GM18508 (cell line): Measurements from ENCODE around the gene PHPT1.
A peak's percentile ranks its signal among the peaks of the same experiment; 100 is the strongest.
"Not testable (repeated sequence)": the region's sequence is repeated elsewhere in the genome, so short reads cannot be mapped to it uniquely, and the experiment has no call there.

Source experiments
- ATAC-seq: cut with Tn5 transposase; IDR thresholded peaks from one replicate; pipeline ENCODE4 v1.9.1; 2021; ENCODE audit warnings: moderate number of reproducible peaks; ENCODE audit not compliant: insufficient read depth, unreplicated experiment

The PHPT1 gene

GRCh38 chr9:136849038-136849959 lies at the start of gene PHPT1:
TSS of gene PHPT1 (plus strand) at chr9:136849409. CDS start at chr9:136849431, 22 bp downstream.
- peak; percentile 58 for ATAC-seq

DNA sequence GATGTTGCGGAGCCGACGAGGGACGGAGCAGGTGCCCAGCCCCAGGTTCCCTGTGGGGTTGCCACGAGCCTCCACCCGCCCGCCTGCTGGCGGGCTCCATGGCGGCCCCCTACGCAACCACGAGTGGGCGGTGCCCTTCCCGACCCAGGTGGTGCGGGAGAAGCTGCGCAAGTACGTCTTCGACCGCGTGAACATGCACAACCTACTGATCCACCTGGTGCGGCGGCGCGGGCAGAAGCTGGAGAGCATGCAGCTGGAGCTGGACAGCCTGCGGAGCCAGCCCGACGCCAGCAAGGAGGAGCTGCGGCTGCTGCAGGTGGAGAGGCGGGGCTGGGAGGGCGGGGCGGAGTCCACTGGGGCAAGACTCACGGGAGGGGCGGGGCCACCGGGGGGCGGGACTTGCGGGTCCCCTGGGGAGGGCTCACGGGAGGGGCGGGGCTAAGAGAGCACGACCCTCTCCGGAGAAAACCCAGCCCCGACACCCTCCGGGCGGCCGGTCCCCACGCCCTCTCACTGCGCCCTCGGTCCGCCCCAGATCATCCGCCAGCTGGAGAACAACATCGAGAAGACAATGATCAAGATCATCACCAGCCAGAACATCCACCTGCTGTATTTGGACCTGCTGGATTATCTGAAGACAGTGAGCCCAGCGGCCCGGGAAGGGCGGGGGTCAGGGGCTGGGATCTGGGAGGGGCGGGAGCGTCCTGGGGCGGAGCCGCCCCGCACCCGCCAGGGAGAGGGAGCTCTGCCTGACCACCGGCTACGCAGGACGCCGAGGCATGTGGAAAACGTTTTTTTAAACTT lies 49.2 kb upstream of the PHPT1 start:
- ATAC-seq: no peak

DNA sequence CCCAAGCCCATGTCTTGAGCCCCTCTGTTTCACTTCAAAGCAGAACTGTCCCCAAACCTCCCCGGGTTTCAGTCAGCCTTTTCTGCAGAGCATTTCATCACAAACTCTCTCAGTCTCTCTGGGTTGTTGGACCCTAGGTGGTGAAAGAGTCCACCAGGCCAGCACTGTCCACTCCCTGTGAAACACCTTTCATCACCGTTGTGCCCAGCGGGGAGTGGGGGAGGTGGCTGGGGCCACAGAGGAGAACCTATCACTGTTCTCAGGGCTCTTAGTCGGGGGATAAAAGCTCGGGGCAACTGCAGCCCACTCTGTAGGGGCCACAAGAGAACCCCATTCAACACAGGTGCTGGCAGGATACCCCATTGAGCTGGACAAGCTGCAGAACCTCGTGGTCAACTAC lies 46.9 kb upstream of the PHPT1 start:
- ATAC-seq: no peak

DNA sequence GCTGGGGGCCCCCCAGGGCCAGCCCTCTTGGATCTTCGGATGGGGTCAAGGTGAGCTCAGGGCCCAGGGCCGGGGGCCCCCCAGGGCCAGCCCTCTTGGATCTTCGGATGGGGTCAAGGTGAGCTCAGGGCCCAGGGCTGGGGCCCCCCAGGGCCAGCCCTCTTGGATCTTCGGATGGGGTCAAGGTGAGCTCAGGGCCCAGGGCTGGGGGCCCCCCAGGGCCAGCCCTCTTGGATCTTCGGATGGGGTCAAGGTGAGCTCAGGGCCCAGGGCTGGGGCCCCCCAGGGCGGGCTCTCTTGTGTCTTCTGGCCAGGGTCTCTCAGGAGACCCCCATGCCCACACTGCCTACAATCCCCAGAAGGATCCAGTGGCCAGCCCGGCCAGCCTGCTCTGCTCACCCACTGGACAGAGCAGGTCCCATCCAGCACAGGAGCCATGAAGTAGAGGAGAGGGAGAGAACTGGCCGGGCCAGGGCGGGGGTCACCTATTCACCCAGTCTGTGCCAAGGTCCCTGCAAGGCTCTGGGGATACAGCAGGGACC lies 46.1 kb upstream of the PHPT1 start:
- not testable (repeated sequence) for ATAC-seq

DNA sequence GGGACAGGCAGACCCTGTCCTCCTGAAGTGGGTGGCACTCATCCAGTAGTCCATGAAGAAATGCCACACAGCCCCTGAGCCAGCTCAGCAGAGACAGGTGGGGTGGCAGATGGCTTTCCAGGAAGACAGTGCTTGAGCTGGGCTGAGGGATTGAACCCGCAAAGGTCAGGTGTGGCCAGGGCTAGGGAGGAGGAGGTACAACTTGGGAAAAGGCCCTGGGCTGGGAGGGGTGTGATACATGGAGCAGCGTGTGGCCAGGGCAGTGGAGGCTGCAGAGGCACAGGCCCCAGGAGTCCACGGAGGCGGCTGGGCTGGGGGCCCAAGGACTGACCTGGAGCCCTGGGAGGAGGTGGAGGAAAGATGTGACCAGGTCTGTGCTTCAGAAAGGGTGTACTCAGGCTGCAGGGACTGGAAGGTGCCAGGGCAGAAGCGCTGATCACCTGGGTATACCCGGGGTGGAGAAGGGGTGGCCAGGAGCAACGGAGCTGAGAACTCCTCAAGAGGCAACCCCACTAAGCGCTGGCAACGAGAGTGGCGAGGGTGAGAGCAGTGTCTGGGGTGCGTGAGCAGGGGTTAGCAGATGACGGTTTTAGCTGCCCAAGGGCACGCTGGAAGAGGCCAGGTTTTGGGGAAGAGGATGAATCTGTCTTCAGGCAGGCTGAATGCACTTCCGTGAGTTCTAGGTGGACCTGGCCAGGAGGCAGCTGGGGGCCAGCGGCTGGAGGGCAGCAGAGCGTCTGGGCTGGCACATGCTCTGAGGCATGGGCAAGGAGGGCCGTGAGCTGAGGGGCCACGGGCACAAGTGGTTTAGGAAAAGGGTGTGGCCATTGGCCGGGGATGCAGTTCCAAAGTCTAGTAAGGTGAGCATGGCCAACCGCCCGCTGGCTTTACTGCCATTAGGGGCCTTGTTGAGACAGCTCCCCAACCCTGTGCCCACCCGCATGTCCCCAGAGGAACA lies 45.4 kb upstream of the PHPT1 start:
- no peak for ATAC-seq

GRCh38 chr9:136804509-136805206 lies 44.6 kb upstream of the PHPT1 start:
- no peak for ATAC-seq

- no peak for ATAC-seq
Measured at GRCh38 chr9:136805207-136805740, 43.9 kb upstream of the PHPT1 start.

DNA sequence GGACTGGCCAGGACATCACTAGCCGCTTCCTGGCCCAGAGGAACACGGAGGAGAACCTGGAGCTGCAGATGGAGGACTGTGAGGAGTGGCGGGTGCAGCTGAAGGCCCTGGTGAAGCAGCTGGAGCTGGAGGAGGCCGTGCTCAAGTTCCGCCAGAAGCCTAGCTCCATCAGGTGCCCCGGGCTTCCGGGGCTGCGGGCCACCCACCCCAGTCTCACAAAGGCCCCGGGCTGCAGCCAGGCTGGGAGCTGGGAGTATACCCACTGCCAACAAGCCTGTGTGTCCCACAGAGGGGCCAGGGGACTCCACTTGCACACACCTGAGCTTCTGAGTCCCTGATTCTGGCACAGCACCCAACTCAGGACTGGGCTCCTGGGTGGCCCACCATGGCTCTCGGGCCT lies 43.1 kb upstream of the PHPT1 start:
- ATAC-seq: no peak

DNA sequence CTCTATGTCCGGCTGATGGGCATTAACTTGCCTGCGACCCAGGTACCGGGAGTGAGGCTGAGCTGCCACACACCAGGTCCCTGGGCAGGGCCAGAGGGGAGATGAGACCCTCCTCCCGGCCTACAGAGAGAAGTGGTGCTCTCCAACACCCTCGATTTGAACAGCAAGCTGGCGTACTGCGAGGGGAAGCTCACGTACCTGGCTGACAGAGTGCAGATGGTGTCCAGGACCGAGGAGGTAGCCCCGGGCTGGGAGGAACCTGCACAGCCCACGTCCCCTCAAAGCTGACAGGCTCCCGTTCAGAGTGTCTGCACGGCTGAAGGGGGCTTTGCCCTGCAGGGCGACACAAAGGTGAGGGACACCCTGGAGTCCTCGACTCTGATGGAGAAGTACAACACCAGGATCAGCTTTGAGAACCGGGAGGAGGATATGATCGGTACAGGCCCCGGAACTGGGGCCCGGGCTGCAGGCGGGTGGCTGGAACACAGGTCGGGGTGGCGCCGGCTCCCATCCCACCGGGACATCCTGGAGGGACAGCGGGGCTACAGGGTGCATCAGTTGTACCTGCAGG lies 42.5 kb upstream of the PHPT1 start:
- ATAC-seq: no peak

- ATAC-seq: no peak
Measured at GRCh38 chr9:136807281-136808074, 41.7 kb upstream of the PHPT1 start, which contains the start of gene RABL6. TSS of gene RABL6 (plus strand) at chr9:136807948. CDS start at chr9:136808197, 249 bp downstream.

DNA sequence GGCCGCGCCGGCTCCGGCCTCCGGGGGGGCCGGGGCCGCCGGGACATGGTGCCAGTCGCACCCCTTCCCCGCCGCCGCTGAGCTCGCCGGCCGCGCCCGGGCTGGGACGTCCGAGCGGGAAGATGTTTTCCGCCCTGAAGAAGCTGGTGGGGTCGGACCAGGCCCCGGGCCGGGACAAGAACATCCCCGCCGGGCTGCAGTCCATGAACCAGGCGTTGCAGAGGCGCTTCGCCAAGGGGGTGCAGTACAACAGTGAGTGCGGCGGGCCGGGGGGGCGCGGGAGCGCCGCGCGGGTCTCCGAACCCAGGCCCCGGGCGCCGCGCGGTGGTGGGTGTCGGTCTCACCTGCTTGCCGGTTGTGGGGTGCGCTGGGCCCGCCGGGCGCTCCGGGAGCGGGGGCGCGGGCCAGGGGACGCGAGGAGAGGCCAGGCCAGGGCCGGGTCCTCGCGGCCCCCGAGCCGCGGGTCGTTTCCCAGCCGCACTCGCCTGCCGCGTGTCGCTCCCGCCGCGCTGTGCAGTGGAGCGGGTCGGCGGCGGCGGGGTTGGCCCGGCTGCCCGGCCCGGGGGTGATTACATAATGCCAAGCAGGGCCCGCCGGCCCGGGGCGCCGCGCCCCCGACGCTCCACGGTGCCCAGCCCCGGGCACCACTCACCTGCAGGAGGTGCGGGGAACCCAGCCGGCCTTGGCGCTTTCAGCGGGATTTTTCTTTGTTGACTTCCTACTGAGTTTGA lies 41.0 kb upstream of the PHPT1 start:
- ATAC-seq: no peak

GRCh38 chr9:136808806-136809158 lies 40.4 kb upstream of the PHPT1 start:
- no peak for ATAC-seq

DNA sequence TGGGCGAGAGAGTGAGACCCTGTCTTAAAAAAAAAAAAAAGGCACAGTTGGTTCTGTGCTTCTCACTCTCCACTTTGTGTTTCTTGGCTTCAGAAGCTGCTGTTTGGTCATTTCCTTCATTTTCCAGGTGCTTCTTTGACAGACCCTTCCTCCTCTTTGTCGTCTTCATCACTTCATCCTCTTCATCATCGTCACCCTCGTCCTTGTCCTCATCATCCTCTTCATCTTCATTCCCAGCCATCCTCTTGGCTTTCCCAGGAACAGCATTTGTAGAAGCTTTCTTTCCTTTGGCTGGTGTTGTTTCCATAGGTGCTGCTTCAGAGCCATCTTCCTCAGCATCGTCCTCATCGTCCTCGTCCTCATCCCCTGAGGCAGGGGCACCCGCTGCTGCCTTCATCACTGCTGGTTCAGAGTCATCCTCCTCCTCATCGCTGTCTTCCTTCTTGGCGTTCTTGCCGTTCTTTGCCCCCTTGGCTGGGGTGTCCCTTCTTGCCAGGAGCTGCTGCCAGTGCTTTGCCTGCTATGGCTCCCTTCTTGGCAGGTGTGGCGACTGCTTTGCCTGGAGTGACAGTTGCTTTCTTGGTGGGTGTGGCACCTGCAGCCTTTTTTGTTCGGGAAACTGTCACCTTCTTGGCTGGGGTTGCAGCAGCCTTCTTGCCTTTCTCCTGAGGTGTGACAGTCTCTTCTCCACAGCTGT lies 34.3 kb upstream of the PHPT1 start:
- no peak for ATAC-seq

DNA sequence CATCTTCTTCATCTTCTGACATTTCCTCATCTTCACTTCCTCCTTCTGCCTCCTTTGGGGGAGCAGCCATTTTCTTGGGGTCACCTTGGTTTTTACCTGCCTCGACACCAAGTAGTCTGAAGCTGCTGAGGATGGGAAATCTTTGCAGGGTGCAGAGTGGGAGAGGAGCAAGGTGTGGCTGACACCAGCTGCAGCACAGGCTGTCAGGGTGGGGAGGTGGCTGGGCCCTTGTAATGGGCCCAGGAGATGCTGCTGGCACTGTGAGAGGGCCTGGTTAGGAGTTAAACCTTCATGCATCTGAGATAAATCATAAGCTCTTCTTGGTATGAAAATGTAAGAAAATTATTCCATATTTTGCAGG lies 33.8 kb upstream of the PHPT1 start:
- no peak for ATAC-seq

DNA sequence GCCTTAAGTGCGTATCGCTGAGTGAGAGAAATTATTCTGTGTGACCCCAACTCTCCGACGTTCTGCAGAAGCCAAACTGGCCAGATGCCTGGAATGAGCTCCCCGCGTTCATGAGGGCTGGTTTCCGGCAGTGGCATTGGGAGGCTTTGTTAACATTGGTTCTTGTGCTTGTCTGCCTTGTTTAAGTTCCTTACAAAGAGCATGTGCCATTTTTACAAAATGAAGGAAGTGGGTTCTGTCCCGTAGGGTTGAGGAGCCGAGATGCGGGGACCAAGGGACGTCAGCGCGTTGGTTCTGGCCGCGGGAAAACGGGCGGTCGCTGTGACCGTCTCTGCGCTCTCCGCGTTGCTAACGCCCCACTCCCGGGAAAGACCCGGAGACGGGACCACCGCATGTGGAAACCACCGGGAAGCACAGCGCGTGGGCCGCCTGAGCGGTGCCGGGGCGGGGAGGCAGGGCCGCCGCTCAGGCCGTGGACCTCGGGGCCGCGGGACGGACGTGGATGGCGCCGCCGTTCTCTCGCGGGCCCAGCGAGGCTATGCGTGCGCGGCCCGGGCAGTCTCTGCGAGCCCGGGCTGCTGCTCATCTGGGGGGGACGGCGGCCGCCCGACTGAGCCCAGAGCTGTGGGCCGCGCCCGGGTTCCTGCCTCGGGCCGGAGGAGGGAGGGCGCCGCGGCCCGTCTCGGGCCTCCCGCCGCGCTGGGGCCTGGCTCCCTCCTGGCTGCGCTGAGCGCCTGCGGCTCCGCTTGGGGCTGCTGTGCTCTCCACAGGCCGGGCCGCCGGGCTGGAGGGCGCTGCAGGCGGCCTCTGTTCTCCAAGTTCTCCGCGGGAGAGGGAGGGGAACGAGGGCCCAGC lies 28.0 kb upstream of the PHPT1 start:
- no peak for ATAC-seq
